GM12874 (cell line): ENCODE data around the gene RNH1.

Source experiments
- CTCF ChIP-seq: IDR thresholded peaks from 2 replicates; pipeline ENCODE4 v1.5.1; 2011; ENCODE audit warnings: low read depth, mild to moderate bottlenecking, control low read depth, low read length, moderate library complexity; ENCODE audit not compliant: insufficient read depth

Gene RNH1

GRCh38 chr11:551596-551995 is 44.6 kb upstream of the RNH1 start:
- no peak for TF ChIP-seq CTCF

GRCh38 chr11:551131-551530 is 44.1 kb upstream of the RNH1 start:
- no peak for TF ChIP-seq CTCF

GRCh38 chr11:550746-551085 is 43.7 kb upstream of the RNH1 start:
- TF ChIP-seq CTCF = no peak

GRCh38 chr11:550021-550745 is 43.1 kb upstream of the RNH1 start:
- TF ChIP-seq CTCF = no peak

GRCh38 chr11:548700-549603 is 41.9 kb upstream of the RNH1 start:
- no peak for TF ChIP-seq CTCF

- TF ChIP-seq CTCF = no peak
Observed at GRCh38 chr11:545171-545570, 38.1 kb upstream of the RNH1 start.

GRCh38 chr11:544817-545166 is 37.8 kb upstream of the RNH1 start:
- TF ChIP-seq CTCF = no peak
